Left ventricle myocardium inferior (tissue), 1 donor: ENCODE data around the gene TRAF1. TPM values are rescaled to one million over a fixed set of nuclear protein-coding genes. Genes with fewer than 3 reads are reported as not detected.

Source experiments
- DNase-seq: peaks from one replicate; pipeline ENCODE4 v3.0.0-alpha.2; 2020
- H3K27ac ChIP-seq: fragments of 200-600 bp; replicated peaks from 2 replicates; pipeline ENCODE4 v1.8.0; 2021
- H3K27me3 ChIP-seq: fragments of 200-600 bp; 2 replicates; pipeline ENCODE4 v1.8.0; 2021; ENCODE audit warnings: low read depth
- H3K36me3 ChIP-seq: fragments of 200-600 bp; 2 replicates; pipeline ENCODE4 v1.8.0; 2021
- H3K4me1 ChIP-seq: fragments of 200-600 bp; 2 replicates; pipeline ENCODE4 v1.8.0; 2021
- H3K4me3 ChIP-seq: fragments of 200-600 bp; 2 replicates; pipeline ENCODE4 v1.8.0; 2021; ENCODE audit warnings: mild to moderate bottlenecking, moderate library complexity
- H3K9me3 ChIP-seq: fragments of 200-600 bp; replicated peaks from 2 replicates; pipeline ENCODE4 v1.8.0; 2021
- CTCF ChIP-seq: fragments of 200-600 bp; IDR thresholded peaks from 2 replicates; pipeline ENCODE4 v1.8.0; 2021; ENCODE audit warnings: antibody characterized with exemption, mild to moderate bottlenecking, borderline replicate concordance
- intact Hi-C: fragments of 100-400 bp; cut with micrococcal nuclease; formaldehyde crosslinking; loops from one replicate; pipeline ENCODE4 v1.11.0; 2022
- total RNA-seq: library from RNA; stranded (reverse); fragmentation: NEBNext Ultra II Directional; extraction: Animal tissue kit (Norgen Biotek cat#: 25700); gene quantifications from one replicate; pipeline ENCODE4 v1.2.1, GENCODE V29; 2021
- donor health status: DM: no; HTN: yes; CAD: no; lungs with severe emphysema.

Gene TRAF1
- total RNA-seq, 1 donor from 2014 or later: 2.6 TPM

GRCh38 chr9:120936011-120936763 lies 9.6 kb upstream of the TRAF1 start:
- H3K4me3 ChIP-seq: peak overlapping the region; percentile 12
- peaks cover 56% of the 10 kb centered on the region for H3K4me1 ChIP-seq
- H3K27me3 ChIP-seq: no peaks in the 10 kb centered on the region
- H3K9me3 ChIP-seq: no peaks in the 10 kb centered on the region
- TF ChIP-seq CTCF: peak; percentile 95
- peak overlapping the region; percentile 92 for H3K27ac ChIP-seq
- DNase-seq: peak; percentile 95
- intact Hi-C loops: loop anchor here (10.0 kb wide), 1 partner anchor 181 kb away; no protein-coding TSS in a partner anchor
- H3K36me3 ChIP-seq: no peaks in the 10 kb centered on the region

GRCh38 chr9:120935383-120935857 lies 8.8 kb upstream of the TRAF1 start:
- Histone ChIP-seq H3K36me3 (no peaks in the 10 kb centered on the region), H3K9me3 (no peaks in the 10 kb centered on the region), H3K27ac (peak overlapping the region; percentile 92), H3K4me1 (peaks cover 62% of the 10 kb centered on the region), H3K4me3 (no peak overlapping the region), H3K27me3 (no peaks in the 10 kb centered on the region)
- TF ChIP-seq CTCF: no peak
- peak; percentile 97 for DNase-seq
- intact Hi-C loops: loop anchor here (10.0 kb wide), 1 partner anchor 181 kb away; no protein-coding TSS in a partner anchor

GRCh38 chr9:120934281-120934680 lies 7.7 kb upstream of the TRAF1 start:
- no peak for DNase-seq
- Histone ChIP-seq H3K27me3 (no peaks in the 10 kb centered on the region), H3K4me3 (no peak overlapping the region), H3K36me3 (no peaks in the 10 kb centered on the region), H3K27ac (peak overlapping the region; percentile 92), H3K9me3 (no peaks in the 10 kb centered on the region), H3K4me1 (peaks cover 72% of the 10 kb centered on the region)
- intact Hi-C loops: loop anchor here (10.0 kb wide), 1 partner anchor 179 kb away; no protein-coding TSS in a partner anchor
- TF ChIP-seq CTCF: no peak

GRCh38 chr9:120933310-120934055 lies 6.9 kb upstream of the TRAF1 start:
- H3K4me1 ChIP-seq: peaks cover 79% of the 10 kb centered on the region
- H3K9me3 ChIP-seq: no peaks in the 10 kb centered on the region
- H3K36me3 ChIP-seq: no peaks in the 10 kb centered on the region
- DNase-seq: no peak
- TF ChIP-seq CTCF: no peak
- intact Hi-C loops: loop anchor here (10.0 kb wide), 1 partner anchor 179 kb away; no protein-coding TSS in a partner anchor
- peak overlapping the region; percentile 92 for H3K27ac ChIP-seq
- no peak overlapping the region for H3K4me3 ChIP-seq
- H3K27me3 ChIP-seq: no peaks in the 10 kb centered on the region

GRCh38 chr9:120932086-120932823 lies 5.7 kb upstream of the TRAF1 start:
- no peaks in the 10 kb centered on the region for H3K9me3 ChIP-seq
- H3K4me1 ChIP-seq: peaks cover 87% of the 10 kb centered on the region
- peak overlapping the region; percentile 4 for H3K4me3 ChIP-seq
- no peak for DNase-seq
- no peaks in the 10 kb centered on the region for H3K27me3 ChIP-seq
- H3K27ac ChIP-seq: peak overlapping the region; percentile 92
- TF ChIP-seq CTCF: no peak
- H3K36me3 ChIP-seq: no peaks in the 10 kb centered on the region
- intact Hi-C loops: loop anchor here (10.0 kb wide), 1 partner anchor 177 kb away; no protein-coding TSS in a partner anchor
